HepG2 (cell line): Measurements from ENCODE around the gene ABRACL. TPM values are rescaled to one million over a fixed set of nuclear protein-coding genes. Genes with fewer than 3 reads are reported as not detected.
A peak's percentile ranks its signal among the peaks of the same experiment; 100 is the strongest.

Experiments
- KMT2A ChIP-seq: sonication (generic); formaldehyde crosslinking; IDR thresholded peaks from 2 replicates; pipeline ENCODE4 v1.4.0; 2020; ENCODE audit warnings: missing genetic modification reagents
- MTF2 ChIP-seq: sonication (generic); formaldehyde crosslinking; IDR thresholded peaks from 2 replicates; pipeline ENCODE4 v1.5.0; 2020; ENCODE audit warnings: missing genetic modification reagents, borderline replicate concordance
- PPARG ChIP-seq: conservative IDR thresholded peaks from 2 replicates; pipeline ENCODE4 v1.6.1; 2016; ENCODE audit warnings: missing biosample characterization, missing genetic modification reagents
- UBTF ChIP-seq: sonication (generic); formaldehyde crosslinking; IDR thresholded peaks from 2 replicates; pipeline ENCODE4 v1.4.0; 2020; ENCODE audit warnings: mild to moderate bottlenecking, missing genetic modification reagents
- YY1 ChIP-seq: IDR thresholded peaks from 2 replicates; pipeline ENCODE4 v1.6.1; 2011; ENCODE audit warnings: low read length, low read depth, moderate library complexity, mild to moderate bottlenecking; ENCODE audit not compliant: insufficient read depth, insufficient replicate concordance
- ZNF17 ChIP-seq: sonication (generic); formaldehyde crosslinking; IDR thresholded peaks from 2 replicates; pipeline ENCODE4 v1.5.0; 2020; ENCODE audit warnings: mild to moderate bottlenecking, missing genetic modification reagents
- ZNF253 ChIP-seq: sonication (generic); formaldehyde crosslinking; IDR thresholded peaks from 2 replicates; pipeline ENCODE4 v1.8.0; 2022; ENCODE audit warnings: mild to moderate bottlenecking, missing genetic modification reagents, borderline replicate concordance
- polyA plus RNA-seq, 8 experiments: library from polyadenylated mRNA; depleted of rRNA in 3 of 8; stranded (reverse) in 7 of 8; unstranded in 1 of 8; fragments of >200 nt; fragmentation: Illumina TruSeq in 4 of 8; extraction: Trizol in 4 of 8; gene quantifications; 2 replicates each; pipeline versions ENCODE4 v1.2.1 to v1.2.3, GENCODE V29; 2011 to 2016; ENCODE audit warnings: low read depth in 4 of 8, missing spikeins in 1 of 8, mixed read lengths in 1 of 8; ENCODE audit not compliant: insufficient read depth in 1 of 8
- total RNA-seq, 5 experiments: library from RNA; depleted of rRNA; stranded (reverse); fragments of >200 nt; fragmentation: Illumina TruSeq; extraction: Trizol; gene quantifications; 2 replicates each; pipeline ENCODE4 v1.2.3, GENCODE V29; 2016; ENCODE audit warnings: low read depth in 1 of 5
- TF ChIP-seq, protein P1 (sequence below): sonication (generic); formaldehyde crosslinking; IDR thresholded peaks from 2 replicates; pipeline ENCODE4 v1.8.1; 2022; ENCODE audit warnings: low read depth, mild to moderate bottlenecking, missing genetic modification reagents
- TF ChIP-seq, protein P2 (sequence below): sonication (generic); formaldehyde crosslinking; IDR thresholded peaks from 2 replicates; pipeline ENCODE4 v1.5.1; 2020; ENCODE audit warnings: mild to moderate bottlenecking, missing genetic modification reagents, moderate library complexity

ABRACL gene
- total and polyA plus RNA-seq, 2 of the 13 experiments (the other 11 are each of a cell fraction or from before 2014, with no cell fraction given), result 1.4 to 5.4 TPM

DNA sequence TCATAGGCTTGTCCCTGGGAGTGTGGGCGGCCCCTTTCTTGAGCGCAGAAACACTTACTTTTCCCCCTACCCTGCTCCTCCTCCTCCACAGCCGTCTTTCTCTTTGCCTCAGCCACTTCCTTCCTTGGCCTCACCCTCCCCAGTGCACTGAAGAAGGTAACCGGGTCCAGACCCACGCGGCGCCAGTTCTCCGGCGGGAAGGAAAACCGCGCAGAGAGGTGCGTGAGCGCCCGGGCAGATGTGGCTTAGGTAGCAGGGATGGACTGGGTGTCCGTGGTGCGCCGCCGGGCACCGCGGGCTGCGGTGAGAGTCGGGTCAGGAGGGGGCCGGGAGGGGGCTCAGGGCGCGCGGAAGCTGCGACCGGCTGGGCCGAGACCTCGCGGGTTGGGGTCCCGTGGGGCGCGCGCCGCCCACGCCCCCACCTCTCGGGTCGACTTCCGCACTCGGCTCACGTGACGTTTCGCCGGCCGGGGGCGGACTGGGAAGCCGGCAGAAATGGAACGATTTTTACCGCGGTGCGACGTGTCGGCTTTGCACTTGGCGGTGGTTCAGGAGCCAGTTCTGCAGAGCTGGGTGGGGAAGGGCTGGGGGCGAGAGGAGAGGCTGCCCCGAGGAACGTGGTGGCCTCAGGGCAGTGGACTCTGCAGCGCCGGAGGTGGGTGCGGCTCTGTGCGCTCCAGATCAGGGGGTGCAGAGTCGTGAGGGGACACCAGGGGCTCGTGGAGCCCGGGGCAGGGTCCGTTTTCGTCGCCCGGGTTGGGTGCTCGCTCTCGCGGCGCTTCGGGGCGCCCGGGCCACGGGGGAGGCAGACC lies at the start of gene ABRACL (continued):
- TF ChIP-seq ZNF17 (CRISPR knock-in tag) (no peak), MTF2 (CRISPR knock-in tag) (peak; percentile 99), YY1 (peak; percentile 1), ZNF253 (CRISPR knock-in tag) (no peak), KMT2A (CRISPR knock-in tag) (no peak), UBTF (CRISPR knock-in tag) (peak; percentile 65), PPARG (CRISPR knock-in tag) (0 out of 2 replicates have a peak, but pooled peaks have one; percentile 6)
- TF ChIP-seq, protein P1, sequence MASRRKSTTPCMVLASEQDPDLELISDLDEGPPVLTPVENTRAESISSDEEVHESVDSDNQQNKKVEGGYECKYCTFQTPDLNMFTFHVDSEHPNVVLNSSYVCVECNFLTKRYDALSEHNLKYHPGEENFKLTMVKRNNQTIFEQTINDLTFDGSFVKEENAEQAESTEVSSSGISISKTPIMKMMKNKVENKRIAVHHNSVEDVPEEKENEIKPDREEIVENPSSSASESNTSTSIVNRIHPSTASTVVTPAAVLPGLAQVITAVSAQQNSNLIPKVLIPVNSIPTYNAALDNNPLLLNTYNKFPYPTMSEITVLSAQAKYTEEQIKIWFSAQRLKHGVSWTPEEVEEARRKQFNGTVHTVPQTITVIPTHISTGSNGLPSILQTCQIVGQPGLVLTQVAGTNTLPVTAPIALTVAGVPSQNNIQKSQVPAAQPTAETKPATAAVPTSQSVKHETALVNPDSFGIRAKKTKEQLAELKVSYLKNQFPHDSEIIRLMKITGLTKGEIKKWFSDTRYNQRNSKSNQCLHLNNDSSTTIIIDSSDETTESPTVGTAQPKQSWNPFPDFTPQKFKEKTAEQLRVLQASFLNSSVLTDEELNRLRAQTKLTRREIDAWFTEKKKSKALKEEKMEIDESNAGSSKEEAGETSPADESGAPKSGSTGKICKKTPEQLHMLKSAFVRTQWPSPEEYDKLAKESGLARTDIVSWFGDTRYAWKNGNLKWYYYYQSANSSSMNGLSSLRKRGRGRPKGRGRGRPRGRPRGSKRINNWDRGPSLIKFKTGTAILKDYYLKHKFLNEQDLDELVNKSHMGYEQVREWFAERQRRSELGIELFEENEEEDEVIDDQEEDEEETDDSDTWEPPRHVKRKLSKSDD, result no peak
- TF ChIP-seq, protein P2, sequence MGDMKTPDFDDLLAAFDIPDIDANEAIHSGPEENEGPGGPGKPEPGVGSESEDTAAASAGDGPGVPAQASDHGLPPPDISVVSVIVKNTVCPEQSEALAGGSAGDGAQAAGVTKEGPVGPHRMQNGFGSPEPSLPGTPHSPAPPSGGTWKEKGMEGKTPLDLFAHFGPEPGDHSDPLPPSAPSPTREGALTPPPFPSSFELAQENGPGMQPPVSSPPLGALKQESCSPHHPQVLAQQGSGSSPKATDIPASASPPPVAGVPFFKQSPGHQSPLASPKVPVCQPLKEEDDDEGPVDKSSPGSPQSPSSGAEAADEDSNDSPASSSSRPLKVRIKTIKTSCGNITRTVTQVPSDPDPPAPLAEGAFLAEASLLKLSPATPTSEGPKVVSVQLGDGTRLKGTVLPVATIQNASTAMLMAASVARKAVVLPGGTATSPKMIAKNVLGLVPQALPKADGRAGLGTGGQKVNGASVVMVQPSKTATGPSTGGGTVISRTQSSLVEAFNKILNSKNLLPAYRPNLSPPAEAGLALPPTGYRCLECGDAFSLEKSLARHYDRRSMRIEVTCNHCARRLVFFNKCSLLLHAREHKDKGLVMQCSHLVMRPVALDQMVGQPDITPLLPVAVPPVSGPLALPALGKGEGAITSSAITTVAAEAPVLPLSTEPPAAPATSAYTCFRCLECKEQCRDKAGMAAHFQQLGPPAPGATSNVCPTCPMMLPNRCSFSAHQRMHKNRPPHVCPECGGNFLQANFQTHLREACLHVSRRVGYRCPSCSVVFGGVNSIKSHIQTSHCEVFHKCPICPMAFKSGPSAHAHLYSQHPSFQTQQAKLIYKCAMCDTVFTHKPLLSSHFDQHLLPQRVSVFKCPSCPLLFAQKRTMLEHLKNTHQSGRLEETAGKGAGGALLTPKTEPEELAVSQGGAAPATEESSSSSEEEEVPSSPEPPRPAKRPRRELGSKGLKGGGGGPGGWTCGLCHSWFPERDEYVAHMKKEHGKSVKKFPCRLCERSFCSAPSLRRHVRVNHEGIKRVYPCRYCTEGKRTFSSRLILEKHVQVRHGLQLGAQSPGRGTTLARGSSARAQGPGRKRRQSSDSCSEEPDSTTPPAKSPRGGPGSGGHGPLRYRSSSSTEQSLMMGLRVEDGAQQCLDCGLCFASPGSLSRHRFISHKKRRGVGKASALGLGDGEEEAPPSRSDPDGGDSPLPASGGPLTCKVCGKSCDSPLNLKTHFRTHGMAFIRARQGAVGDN (CRISPR knock-in tag), result peak; percentile 78
